K562 (cell line): Measurements from ENCODE around the gene MFSD12. TPM values are rescaled to one million over a fixed set of nuclear protein-coding genes. Genes with fewer than 3 reads are reported as not detected.

Experiments used
- ATAC-seq: fragments of 200-7000 bp; cut with Tn5 transposase; 3 replicates; pipeline ENCODE4 v1.9.1; 2020; ENCODE audit warnings: moderate library complexity
- BruUV-seq: library from RNA; stranded (reverse); fragments of 400-500 nt; replicated peaks from 2 replicates; lab custom pipeline; 2021; lab: Mats Ljungman, UMichigan
- CTCF ChIA-PET: fragments of 300-600 bp; formaldehyde crosslinking; extraction: SDS; loops from one replicate; lab custom pipeline; 2021; ENCODE audit warnings: low intra/inter-chr PET ratio; lab: Yijun Ruan, JAX
- POLR2A ChIA-PET: fragments of 300-600, 350-650 bp; sonication (Branson Sonifier 250); formaldehyde crosslinking; extraction: SDS; loops from one replicate; lab custom pipeline; 2021; ENCODE audit warnings: antibody characterized with exemption, inconsistent platforms; lab: Yijun Ruan, JAX
- DNase-seq, 4 experiments: peaks; one replicate each; pipeline versions ENCODE4 v3.0.0 to v3.0.0-alpha.2; 2011 to 2018; ENCODE audit warnings: low spot score in 3 of 4, mixed read lengths in 3 of 4; ENCODE audit errors: extremely low read depth in 1 of 4
- FAIRE-seq: peaks from 2 replicates; lab custom pipeline; 2011; peaks lifted over from hg19 to GRCh38; lab: Jason Lieb, UNC
- H2AFZ ChIP-seq: 2 replicates; pipeline ENCODE4 v1.6.0; 2011; ENCODE audit warnings: low read depth, low read length, control low read depth, inconsistent platforms
- H3K27ac ChIP-seq: fragments of 200-600 bp; 3 replicates; pipeline ENCODE4 v1.8.0; 2011; ENCODE audit warnings: low read depth, mild to moderate bottlenecking, control low read depth, inconsistent platforms, low read length, moderate library complexity, mixed read lengths; ENCODE audit errors: extremely low read depth
- H3K27me3 ChIP-seq, 2 experiments: fragments of 300-600 bp in 1 of 2; 2 replicates in 1 of 2; 3 replicates in 1 of 2; pipeline versions ENCODE4 v1.6.0 to v1.8.0; 2011; ENCODE audit warnings: inconsistent platforms in 2 of 2, low read length in 2 of 2, mild to moderate bottlenecking in 1 of 2, mixed read lengths in 1 of 2, moderate library complexity in 1 of 2; ENCODE audit not compliant: control insufficient read depth in 2 of 2, insufficient read depth in 2 of 2
- H3K36me3 ChIP-seq: fragments of 300-600 bp; 3 replicates; pipeline ENCODE4 v1.8.0; 2011; ENCODE audit warnings: mild to moderate bottlenecking, low read length, inconsistent platforms; ENCODE audit not compliant: control insufficient read depth, insufficient read depth
- H3K4me1 ChIP-seq, 2 experiments: fragments of 200-600 bp in 1 of 2; replicated peaks in 1 of 2; 2 replicates in 1 of 2; 3 replicates in 1 of 2; pipeline versions ENCODE4 v1.5.1 to v1.8.0; 2011; ENCODE audit warnings: inconsistent platforms in 2 of 2, low read length in 2 of 2, mild to moderate bottlenecking in 1 of 2, mixed read lengths in 1 of 2, moderate library complexity in 1 of 2; ENCODE audit not compliant: control insufficient read depth in 2 of 2, insufficient read depth in 2 of 2
- H3K4me2 ChIP-seq: 2 replicates; pipeline ENCODE4 v1.6.1; 2011; ENCODE audit warnings: low read length, control low read depth, inconsistent platforms, mixed read lengths; ENCODE audit not compliant: insufficient read depth
- H3K4me3 ChIP-seq: fragments of 200-600 bp; sonication (generic), shearing (Covaris generic); 2 replicates; pipeline ENCODE4 v1.5.1; 2016; ENCODE audit warnings: control low read depth, inconsistent platforms
- H3K79me2 ChIP-seq: fragments of 200-600 bp; 3 replicates; pipeline ENCODE4 v1.8.0; 2011; ENCODE audit warnings: low read length, inconsistent platforms; ENCODE audit not compliant: control insufficient read depth, insufficient read depth
- H3K9ac ChIP-seq, 2 experiments: 2 replicates each; pipeline versions ENCODE4 v1.6.0 to v1.6.1; 2011; ENCODE audit warnings: low read depth in 2 of 2, low read length in 2 of 2, control low read depth in 1 of 2, inconsistent platforms in 1 of 2, mild to moderate bottlenecking in 1 of 2, mixed read lengths in 1 of 2; ENCODE audit not compliant: insufficient read depth in 1 of 2
- H3K9me1 ChIP-seq: one replicate; pipeline ENCODE4 v1.6.0; 2011; ENCODE audit warnings: inconsistent platforms, mild to moderate bottlenecking, low read length, moderate library complexity; ENCODE audit not compliant: control insufficient read depth, insufficient read depth
- H3K9me3 ChIP-seq: replicated peaks from 2 replicates; pipeline ENCODE4 v1.5.1; 2011; ENCODE audit warnings: low read depth, low read length, inconsistent platforms; ENCODE audit not compliant: control insufficient read depth, insufficient read depth
- H4K20me1 ChIP-seq: replicated peaks from 2 replicates; pipeline ENCODE4 v1.6.1; 2011; ENCODE audit warnings: low read length, inconsistent platforms, mixed read lengths; ENCODE audit not compliant: control insufficient read depth, insufficient read depth
- CBX1 ChIP-seq: sonication (generic); IDR thresholded peaks from 2 replicates; pipeline ENCODE4 v1.6.1; 2016; ENCODE audit warnings: antibody characterized with exemption, low read depth, mild to moderate bottlenecking
- DNMT1 ChIP-seq: fragments of 450-650 bp; IDR thresholded peaks from 2 replicates; pipeline ENCODE4 v1.6.1; 2016; ENCODE audit warnings: antibody characterized with exemption, mild to moderate bottlenecking
- HNRNPL ChIP-seq: fragments of 200-400 bp; formaldehyde crosslinking; IDR thresholded peaks from 2 replicates; pipeline ENCODE4 v1.6.1; 2017; ENCODE audit warnings: low read depth, mild to moderate bottlenecking, low read length
- POLR2G ChIP-seq: fragments of 200-400 bp; formaldehyde crosslinking; IDR thresholded peaks from 2 replicates; pipeline ENCODE4 v1.6.1; 2017; ENCODE audit warnings: low read depth, mild to moderate bottlenecking, antibody characterized with exemption, low read length, moderate library complexity
- RBFOX2 ChIP-seq: fragments of 200-400 bp; formaldehyde crosslinking; IDR thresholded peaks from 2 replicates; pipeline ENCODE4 v1.6.1; 2017; ENCODE audit warnings: low read depth, mild to moderate bottlenecking, low read length, moderate library complexity
- SAFB2 ChIP-seq: fragments of 200-400 bp; formaldehyde crosslinking; IDR thresholded peaks from 2 replicates; pipeline ENCODE4 v1.6.1; 2018; ENCODE audit warnings: borderline replicate concordance, low read length, low read depth, moderate library complexity; ENCODE audit not compliant: severe bottlenecking
- SETDB1 ChIP-seq: IDR thresholded peaks from one replicate; pipeline ENCODE4 v1.6.1; 2012; ENCODE audit warnings: low read length, control low read depth, inconsistent platforms
- SMC3 ChIP-seq: conservative IDR thresholded peaks from 2 replicates; pipeline ENCODE4 v1.6.1; 2011; ENCODE audit warnings: low read depth, low read length, improper control_type of control experiment; ENCODE audit not compliant: insufficient read depth
- SPI1 ChIP-seq: IDR thresholded peaks from 2 replicates; pipeline ENCODE4 v1.6.1; 2011; ENCODE audit warnings: low read depth, low read length, control low read depth, borderline replicate concordance
- TBP ChIP-seq: optimal IDR thresholded peaks from 2 replicates; pipeline ENCODE3; 2011; ENCODE audit warnings: low read depth, low read length, improper control_type of control experiment
- ZNF584 ChIP-seq: fragments of 200-800 bp; sonication (Bioruptor generic); IDR thresholded peaks from 2 replicates; pipeline ENCODE4 v1.6.1; 2016; ENCODE audit warnings: low read depth, mild to moderate bottlenecking, missing genetic modification characterization, missing compliant biosample characterization
- WGBS: fragments of 100-300 bp; shearing (Covaris generic); methylation state at CpG from one replicate; pipeline ENCODE4 v1.1.6; 2016; ENCODE audit warnings: low coverage, mixed read lengths; ENCODE audit not compliant: insufficient coverage; ENCODE audit errors: missing lambda C conversion rate; 5-methylcytosine and 5-hydroxymethylcytosine counted together
- in situ Hi-C: fragments of 300-500 bp; cut with MboI; formaldehyde crosslinking; loops from 4 replicates; pipeline ENCODE4 v1.15.0; 2018; ENCODE audit warnings: inconsistent platforms, mixed read lengths
- intact Hi-C: fragments of 100-400 bp; cut with micrococcal nuclease; formaldehyde crosslinking; loops from 2 replicates; pipeline ENCODE4 v1.14.2; 2022
- polyA plus RNA-seq, 8 experiments: library from polyadenylated mRNA; depleted of rRNA in 4 of 8; stranded (reverse) in 5 of 8; unstranded in 3 of 8; fragments of >200 nt; fragmentation: Nextera tagmentation in 2 of 8; fragmentation: Illumina TruSeq in 1 of 8; extraction: Ambion mirVana in 2 of 8; extraction: Trizol in 1 of 8; gene quantifications; 2 replicates each; pipeline versions ENCODE4 v1.2.1 to v1.2.3, GENCODE V29; 2011 to 2014; ENCODE audit warnings: inconsistent platforms in 1 of 8, missing spikeins in 1 of 8
- total RNA-seq, 7 experiments: library from RNA; depleted of rRNA in 6 of 7; stranded (reverse); fragments of >200 nt in 6 of 7; fragmentation: Illumina TruSeq in 2 of 7; extraction: Trizol in 2 of 7; gene quantifications; 2 replicates each; pipeline versions ENCODE4 v1.2.1 to v1.2.3, GENCODE V29; 2011 to 2021; ENCODE audit warnings: low replicate concordance in 1 of 7

The MFSD12 gene
- total and polyA plus RNA-seq, 9 of the 15 experiments (the other 6 are each of a cell fraction or from before 2014, with no cell fraction given) = 0.69 to 112 (median 31.8) TPM

DNA sequence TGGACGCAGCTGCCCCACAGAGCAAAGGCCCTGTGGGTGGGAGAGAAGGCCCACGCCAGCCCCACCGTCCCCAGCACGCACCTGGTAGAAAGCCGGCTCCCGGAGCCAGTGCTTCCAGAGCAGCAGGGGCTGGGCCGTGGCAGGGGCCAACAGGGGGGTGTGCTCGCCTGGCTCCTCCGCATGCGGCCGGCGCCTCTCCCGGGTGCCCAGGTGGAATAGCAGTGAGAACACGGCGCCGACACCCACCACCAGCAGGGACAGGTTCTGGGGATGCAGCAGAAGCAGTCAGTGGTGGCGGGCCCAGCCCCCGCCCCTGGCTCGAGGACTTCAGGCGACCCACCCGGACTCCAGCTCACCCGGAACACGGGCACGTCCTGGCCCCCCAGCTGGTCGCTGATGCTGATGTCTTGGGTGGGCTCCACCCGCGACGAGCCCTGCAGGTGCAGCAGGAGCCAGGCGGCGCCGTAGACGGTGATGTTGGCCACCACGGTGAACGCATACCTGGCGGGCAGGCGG lies 9.6 kb downstream of the MFSD12 start:
- DNase-seq (no peak), FAIRE-seq (no peak), ATAC-seq (no peak)
- in situ Hi-C loops = no loop called here
- Histone ChIP-seq H3K9me3 (no peaks in the 10 kb centered on the region), H3K9me1 (no peaks in the 10 kb centered on the region), H3K27me3 (no peaks in the 10 kb centered on the region), H3K27ac (no peak overlapping the region), H3K9ac (no peak overlapping the region; a peak in 1 of 4 replicates), H2AFZ (no peak overlapping the region), H3K79me2 (peaks cover 4% of the 10 kb centered on the region), H3K4me2 (no peak overlapping the region), H3K4me1 (peaks cover 0 to 68% of the 10 kb centered on the region in 2 experiments; a peak in 3 of 5 replicates), H3K36me3 (peaks cover 74% of the 10 kb centered on the region; the same call in 2 of the 3 replicates), H3K4me3 (no peak overlapping the region), H4K20me1 (peaks cover 5% of the 10 kb centered on the region; the same call in 1 of the 2 replicates)
- 0 out of 2 replicates have a peak, but pooled peaks have one; percentile 12 for TF ChIP-seq HNRNPL
- no peak for TF ChIP-seq SMC3
- no peak for TF ChIP-seq SETDB1
- 0 out of 2 replicates have a peak, but pooled peaks have one; percentile 25 for TF ChIP-seq RBFOX2
- TF ChIP-seq DNMT1 = no peak
- TF ChIP-seq ZNF584 (CRISPR knock-in tag) = no peak
- TF ChIP-seq TBP = no peak
- TF ChIP-seq SAFB2 = no peak
- TF ChIP-seq SPI1 = no peak
- no peak for TF ChIP-seq CBX1
- TF ChIP-seq POLR2G = peak; percentile 20; the same call in 1 of the 2 replicates
- ChIA-PET CTCF (no interaction called here), POLR2A (interaction anchor here (2.4 kb wide), 1 partner anchor 9 kb away, joined by 9 read pairs; the partner anchor contains the start of gene MFSD12)
- BruUV-seq = no TSS peak
- 94% methylated on average over 25 of the region's 36 CpGs for WGBS
- intact Hi-C loops = loop anchor here (10.0 kb wide), 1 partner anchor 57 kb away; the partner anchor contains the start of gene TBXA2R
